GM21423 (cell line): ENCODE data around the gene OSBP2.

Experiments used
- ATAC-seq: cut with Tn5 transposase; IDR thresholded peaks from one replicate; pipeline ENCODE4 v1.9.1; 2021; ENCODE audit warnings: mild to moderate bottlenecking, moderate library complexity; ENCODE audit not compliant: unreplicated experiment

The OSBP2 gene

DNA sequence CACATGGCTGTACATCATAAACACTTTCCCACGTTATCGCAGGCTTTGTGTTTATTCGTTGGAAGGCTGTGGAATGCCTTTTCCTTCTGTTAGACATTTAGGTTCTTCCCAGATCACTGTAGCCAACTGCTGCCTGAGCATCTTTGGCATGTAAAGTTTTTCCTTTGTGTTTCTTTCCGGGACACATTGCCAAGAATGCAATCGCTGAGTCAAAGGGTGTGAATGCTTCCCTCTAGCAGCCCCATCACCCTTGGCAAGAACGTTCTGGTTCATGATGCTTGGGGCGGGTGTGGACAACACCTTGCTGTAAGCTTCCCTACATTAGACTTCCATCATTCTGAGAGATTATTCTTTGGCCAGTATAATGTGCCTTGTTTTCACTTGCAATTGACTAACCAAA lies 136.2 kb downstream of the OSBP2 start:
- no peak for ATAC-seq

DNA sequence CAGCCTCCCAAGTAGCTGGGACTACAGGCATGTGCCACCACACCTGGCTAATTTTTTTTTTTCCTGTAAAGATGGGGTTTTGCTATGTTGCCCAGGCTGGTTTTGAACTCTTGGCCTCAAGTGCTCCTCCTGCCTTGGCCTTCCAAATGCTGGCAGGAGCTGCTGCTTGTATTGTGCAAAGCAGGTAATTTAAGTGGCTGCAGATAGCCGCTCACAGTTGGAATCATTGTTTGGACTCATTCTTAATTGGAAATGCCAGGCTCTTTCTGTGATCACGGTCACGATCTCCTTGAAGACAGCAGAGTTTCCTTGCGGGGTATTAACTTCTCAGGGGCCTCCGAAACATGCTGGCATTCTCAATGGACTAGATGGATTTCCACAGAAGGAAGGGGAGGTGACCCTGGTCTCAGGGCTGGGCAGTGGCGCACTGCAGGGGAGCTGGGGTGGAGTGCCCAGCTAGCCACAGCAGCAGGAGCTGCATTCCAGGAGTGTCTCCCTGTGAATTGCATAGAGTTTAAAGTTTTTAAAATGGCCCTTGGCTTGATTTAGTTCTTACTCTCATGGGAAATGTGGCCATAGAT lies 137.8 kb downstream of the OSBP2 start:
- ATAC-seq, result no peak

DNA sequence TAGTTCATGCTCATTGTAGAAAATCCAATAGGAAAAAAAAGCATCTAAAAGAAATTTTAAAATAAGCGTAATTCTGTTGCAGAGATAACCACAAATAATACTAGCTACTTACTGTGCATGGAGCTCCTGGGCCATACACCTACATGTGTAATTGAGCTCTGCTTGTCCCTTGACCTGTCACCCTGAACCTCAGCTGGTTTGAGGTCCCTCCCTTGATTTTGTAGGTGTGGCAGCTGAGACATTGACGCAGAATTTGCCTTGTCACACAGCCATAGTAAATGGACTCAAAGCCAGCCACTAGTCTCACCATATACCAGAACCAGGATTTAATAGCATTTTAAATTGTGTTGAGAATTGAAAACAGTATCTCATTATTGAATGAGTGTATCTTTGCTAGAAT lies 138.6 kb downstream of the OSBP2 start:
- no peak for ATAC-seq

DNA sequence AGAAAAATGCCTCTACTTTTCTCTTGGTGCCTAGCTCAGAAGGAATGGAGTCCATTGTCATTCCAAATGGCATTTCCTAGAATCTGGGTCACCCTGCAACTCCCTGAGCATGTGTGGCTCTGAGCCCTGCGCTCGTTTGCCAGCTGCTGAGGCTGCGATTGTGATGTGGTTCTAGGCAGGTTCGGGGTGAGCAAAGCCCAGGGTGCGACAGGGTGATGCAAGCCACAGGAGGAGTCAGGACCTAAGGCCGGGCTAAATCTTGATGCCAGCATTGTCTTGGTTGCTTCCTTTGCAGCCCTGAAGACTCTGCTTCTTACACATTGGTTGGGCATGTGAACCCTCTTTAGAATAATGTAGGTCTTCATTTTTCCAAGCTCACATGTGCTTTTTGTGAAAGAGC lies 142.9 kb downstream of the OSBP2 start:
- no peak for ATAC-seq

DNA sequence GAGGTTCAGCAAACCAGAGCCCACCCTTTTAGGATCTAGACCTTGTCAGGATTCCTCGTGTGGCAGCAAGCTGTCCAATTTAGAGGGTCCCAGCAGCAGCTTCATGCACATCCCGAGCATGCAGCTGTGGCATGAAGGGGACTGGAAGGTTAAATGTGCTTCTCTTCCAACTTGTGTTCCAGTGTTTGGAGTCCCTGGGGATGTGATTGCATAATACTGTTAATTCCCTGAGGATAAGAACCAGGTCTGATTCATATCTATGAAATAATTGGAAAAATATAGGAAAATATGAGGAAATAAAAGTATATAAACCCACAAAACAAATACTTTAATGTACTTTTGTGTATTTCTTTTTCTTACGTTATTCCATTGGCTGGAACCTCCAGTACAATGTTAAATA lies 143.4 kb downstream of the OSBP2 start:
- no peak for ATAC-seq

DNA sequence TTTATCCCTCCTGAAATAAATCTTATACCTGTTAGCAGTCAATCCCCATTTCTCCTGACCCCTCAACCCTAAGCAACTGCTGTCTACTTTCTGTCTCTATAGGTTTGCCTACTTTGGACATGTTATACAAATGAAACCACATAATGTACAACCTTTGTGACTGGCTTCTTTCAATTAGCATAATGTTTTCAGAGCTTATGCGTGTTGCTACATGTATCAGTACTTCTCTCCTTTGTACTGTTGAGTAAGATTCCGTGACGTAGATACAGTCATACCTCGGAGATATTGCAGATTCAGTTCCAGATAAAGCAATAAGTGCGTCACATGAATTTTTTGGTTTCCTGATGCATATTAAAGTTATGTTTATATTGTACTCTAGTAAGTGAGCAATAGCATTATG lies 146.6 kb downstream of the OSBP2 start:
- no peak for ATAC-seq

DNA sequence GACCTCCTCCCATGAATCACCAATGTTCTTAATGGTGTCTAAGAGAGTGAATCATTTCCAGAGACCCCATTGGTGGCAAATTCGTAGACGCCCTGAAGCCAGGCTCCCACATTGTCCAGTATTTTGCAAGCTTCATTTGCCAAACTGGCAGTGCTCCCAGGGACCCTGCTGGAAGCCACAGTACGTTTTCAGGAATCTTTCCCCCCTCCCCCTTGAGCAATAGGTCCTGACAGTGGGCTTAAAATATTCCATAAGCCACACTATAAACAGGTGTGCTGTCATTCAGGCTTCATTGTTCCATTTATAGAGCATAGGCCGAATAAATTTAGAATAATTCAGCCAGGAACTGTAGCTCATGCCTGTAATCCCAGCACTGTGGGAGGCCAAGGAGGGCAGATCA lies 148.6 kb downstream of the OSBP2 start:
- ATAC-seq, result no peak

DNA sequence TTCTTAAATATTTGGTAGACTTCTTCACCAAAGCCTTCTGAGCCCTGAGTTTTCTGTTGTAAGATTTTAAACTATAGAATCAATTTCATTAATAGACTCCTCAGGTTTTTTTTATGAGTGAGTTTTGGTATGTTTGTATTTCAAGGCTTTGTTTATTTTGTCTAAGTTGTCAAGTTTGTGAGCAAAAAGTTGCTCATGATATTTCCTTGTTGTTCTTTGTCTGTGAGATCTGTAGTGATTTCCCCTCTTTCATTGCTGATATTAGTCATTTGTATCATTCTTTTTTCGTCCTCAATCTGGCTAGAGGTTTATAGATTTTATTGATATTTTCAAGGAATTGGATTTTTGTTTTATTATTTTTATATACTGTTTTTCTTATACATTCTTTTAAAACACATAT lies 152.9 kb downstream of the OSBP2 start:
- no peak for ATAC-seq

DNA sequence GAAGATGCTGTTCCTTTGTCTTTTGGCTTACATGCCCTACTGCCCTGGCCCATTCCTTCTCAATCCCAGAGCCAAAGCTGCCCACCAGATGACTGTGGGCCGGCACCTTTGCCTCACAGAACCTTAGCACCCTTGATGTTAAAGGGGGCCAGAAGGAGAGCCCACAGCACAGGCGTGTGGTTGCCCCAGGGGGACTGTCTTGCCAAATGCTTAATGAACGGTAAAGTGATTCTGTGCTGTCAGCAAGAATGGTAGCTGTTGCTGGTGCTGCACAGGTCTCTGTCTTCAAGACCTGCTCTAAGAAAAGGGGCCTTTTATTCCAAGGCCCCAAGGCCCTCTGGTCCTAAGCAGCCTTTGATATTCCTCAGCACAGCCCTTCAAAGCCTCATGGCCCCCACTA lies 160.6 kb downstream of the OSBP2 start:
- no peak for ATAC-seq

DNA sequence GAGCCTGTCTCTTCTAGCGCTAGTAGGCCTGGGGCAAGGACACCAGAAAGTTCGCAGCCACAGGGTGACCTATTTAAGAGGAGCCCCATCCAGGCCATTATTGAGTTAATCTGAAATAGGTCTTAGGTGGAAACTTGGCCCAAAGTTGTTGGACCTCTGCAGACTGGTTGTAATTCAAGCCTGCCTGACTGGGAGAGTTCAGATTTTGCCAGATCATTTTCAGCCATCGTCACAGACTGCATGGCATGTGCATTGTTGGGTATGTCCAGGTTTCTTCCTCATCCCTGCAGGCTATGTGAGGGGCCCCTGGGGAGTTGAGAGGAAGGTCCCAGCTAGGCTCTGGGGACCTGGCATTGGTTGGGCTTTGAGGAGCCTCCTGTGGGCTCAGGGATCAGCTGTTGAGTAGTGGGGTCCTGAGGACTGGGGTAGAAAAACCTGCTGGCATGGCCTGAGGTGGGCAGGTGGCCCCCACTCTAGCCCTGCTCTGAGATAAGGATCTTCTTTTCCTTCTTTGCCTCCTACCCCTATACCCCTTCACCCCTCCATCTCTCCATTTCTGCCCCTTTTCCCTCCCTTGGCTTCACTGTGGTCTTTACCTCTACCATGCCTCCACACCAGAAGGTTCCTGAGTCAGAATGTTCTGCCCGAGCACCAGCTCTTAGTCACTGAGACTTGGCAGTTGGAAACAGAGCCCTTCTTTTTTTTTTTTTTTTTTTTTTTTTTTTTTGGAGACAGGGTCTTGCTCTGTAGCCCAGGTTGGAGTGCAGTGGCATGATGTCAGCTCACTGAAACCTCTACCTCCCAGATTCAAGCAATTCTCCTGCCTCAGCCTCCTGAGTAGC lies 161.2 kb downstream of the OSBP2 start:
- ATAC-seq, result no peak

DNA sequence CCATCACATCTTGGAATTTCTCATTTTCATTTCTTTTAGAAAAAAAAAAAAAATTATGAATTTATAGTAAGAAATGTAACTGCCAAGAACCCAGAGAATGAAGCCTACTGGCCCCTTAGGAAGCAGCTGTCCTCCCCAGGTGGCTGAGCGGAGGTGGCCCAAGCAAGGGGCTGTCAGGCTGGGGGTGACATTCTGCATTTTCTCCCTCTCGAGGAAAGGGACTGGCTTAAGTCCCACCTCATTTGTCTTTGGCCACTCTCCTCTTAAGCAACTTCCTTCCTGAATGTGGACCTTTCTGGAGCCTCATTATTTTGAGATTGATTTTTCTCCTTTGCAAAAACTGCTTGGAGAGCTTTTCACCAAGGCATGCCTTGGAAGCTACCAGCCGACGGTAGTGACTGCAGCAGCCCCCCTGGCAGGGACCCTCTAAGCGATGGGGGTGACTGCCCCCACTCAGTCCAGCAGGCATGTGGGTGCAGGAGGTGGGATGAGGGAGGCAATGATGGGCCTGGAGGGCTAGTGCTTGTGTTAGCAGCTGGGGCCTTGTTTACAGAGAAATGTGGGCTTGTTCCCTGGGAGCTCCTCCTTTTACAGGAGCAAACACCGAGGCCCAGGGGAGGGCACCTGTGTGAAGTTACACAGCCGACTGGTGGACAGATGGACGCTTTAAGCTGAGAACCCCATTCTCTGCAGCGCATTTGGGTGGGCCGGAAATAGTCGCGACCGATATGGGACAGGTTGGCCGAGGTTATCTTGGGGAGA lies 162.2 kb downstream of the OSBP2 start:
- no peak for ATAC-seq

DNA sequence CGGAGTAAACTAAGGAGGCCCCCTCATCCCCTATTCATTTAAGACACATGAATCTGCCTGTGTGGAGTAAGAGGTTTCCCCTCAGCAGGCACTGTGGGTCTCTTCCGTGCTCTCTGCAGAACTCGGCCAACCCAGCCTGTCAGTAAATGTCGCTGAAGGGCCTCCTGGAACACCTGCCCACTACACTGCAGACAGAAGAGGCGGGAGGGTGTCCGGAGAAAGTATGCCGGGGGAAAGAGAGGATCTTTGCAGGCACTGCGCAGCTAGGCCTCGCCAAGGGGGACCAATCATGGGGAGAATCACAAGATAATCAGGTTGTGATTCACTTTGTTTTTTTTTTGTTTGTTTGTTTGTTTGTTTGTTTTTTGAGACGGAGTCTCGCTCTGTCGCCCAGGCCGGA lies 163.1 kb downstream of the OSBP2 start:
- ATAC-seq, result no peak

DNA sequence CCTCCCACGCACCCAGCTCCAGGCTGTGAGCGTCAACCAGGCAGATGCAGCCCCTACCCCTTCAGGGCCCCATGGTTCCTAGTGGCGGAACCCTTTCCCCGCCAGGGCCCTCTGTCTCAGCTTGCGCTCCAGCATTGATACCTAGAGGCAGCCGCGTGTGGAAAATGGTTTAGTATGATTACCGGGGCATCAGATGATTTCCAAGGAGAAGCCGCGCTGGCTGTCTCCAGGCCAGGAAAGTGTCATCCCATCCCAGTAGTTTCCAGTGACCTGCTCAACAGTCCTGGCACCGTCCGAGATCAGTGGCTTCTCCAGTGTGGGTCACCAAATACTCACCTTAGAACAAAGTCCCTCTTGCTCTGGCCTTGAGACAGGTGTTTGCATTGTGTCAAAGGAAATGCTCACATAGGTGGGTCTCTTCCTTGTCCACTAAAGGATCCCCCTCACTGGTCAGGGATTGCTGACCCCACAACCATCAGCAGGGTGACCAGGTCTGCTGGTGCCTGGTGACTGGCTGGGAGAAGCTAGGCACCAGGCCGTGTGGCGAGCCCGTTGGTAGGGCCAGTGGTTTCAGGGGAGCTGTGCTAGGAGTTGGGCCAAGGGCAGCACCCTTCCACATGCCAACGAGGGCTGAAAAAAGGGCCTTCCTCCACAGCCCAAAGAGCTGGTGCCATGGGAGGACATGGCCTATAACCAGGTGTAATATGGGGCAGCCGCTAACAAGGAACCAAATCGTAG lies 164.5 kb downstream of the OSBP2 start:
- ATAC-seq, result no peak

DNA sequence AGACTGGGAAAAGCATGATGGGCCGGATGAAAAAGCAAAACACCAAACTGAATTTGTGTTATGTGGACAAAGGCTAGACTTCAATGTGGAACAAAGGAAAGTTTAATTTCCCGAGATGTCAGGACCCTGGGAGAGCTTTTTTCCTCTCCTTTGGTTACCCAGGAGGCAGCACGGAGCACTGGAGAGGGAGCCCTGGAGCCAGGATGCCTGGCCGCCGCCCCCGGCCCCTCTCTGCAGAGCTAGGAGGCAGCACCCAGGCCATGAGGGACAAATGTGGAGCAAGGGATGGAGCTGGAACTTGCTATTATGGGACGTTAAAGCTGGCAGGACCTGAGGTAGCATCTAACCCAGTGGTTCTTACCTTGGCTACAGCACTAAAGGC lies 165.0 kb downstream of the OSBP2 start:
- ATAC-seq, result no peak

DNA sequence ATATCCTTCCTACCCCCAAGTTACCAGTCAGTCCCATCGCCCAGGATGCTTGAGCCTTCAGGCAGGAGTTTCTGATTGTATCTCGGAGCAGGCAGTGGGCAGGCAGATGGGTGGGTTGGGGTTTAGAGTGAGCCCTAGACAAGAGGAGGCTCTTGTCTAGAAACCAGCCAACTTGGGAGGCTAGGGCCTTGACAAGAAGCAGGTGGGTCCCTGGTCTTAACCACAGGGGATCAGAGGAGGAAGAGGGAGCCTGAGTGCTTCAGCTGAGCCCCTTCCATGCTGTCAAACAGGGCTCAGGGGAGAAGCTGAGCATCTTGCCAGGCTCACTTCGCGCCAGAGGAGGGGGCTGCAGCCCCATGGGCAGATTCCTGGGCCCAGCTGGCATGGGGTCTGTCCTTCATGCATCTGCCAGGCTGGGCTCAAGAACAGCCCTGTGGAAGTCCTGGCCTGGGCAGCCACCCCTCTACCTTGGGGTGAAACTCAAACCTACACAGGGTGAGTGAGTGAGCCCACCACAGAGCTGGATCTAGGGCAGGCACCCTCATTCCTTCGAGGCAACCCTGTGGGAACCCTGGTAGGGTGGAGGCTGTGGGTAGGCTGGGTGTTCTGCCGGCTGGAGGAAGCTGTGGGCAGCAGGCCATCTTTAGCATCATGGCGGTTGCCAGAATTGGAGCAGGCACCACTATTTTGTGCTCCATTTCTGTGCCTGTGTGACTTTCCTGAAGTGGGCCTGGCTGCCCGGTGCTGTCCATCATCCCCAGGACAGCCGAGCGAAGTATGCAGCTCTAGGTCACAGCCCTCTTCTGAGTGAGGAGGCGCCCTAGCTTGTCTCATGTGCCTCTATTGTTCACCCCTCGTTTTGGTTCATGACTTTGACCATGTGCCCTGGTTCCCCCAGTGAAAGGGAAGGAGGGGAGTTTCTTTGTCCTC lies 165.8 kb downstream of the OSBP2 start:
- no peak for ATAC-seq

DNA sequence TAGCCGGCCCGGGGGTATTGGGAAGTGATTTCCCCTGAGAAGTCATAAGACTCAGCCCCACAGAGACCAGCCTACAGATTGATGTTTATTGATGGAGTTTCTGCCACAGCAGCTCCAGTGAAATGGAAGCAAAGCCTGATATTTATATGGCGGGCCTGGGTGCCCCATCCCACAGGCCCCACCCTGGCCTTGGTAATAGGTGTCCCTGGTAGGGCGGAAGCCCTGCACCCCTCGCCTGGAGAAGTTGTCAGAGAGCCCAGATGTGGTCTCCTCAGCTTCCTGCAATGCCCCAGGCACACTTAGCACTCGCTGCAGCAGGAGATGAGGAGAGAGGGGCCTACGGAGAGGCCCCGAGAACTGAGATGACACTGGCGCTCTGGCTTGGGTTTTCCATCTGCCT lies 166.5 kb downstream of the OSBP2 start:
- no peak for ATAC-seq

DNA sequence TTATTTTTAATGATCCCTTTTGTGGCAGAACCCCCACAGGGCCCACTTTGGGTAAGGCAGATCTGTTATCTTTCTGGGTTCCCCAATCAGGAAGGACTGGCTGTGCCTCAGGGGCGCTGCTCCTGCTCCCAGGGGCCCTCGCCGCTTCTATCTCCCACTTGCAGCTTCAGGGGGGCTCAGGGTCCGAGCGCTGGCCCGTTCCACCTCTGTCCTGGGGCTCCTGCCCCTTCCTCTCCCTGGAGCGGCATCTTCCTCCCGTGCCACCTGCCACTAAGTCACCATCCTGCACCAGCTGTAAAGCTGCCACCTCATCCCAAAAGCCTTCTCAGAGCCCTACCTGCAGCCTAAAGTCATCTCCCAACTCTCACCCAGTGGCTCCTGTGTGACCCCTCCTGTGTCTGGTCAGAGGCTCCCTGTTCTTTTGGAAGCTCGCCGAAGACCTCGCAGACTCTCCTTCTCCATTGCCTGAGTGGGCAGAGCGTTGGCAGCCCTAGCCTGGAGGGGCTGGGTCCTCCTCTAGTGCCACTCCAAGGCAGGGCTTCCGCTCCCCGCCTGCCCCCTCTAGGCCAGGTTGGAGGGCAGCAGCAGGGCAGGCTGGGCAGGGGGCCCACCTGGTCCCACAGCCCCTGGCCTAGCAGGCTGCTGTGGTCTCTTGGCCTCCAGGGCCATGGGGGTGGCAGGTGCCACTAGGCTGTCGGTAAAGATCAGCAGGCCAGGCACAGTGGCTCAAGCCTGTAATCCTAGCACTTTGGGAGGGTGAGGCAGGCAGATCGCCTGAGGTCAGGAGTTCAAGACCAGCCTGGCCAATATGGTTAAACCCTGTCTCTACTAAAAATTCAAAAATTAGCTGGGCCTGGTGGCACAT lies 167.2 kb downstream of the OSBP2 start:
- no peak for ATAC-seq

DNA sequence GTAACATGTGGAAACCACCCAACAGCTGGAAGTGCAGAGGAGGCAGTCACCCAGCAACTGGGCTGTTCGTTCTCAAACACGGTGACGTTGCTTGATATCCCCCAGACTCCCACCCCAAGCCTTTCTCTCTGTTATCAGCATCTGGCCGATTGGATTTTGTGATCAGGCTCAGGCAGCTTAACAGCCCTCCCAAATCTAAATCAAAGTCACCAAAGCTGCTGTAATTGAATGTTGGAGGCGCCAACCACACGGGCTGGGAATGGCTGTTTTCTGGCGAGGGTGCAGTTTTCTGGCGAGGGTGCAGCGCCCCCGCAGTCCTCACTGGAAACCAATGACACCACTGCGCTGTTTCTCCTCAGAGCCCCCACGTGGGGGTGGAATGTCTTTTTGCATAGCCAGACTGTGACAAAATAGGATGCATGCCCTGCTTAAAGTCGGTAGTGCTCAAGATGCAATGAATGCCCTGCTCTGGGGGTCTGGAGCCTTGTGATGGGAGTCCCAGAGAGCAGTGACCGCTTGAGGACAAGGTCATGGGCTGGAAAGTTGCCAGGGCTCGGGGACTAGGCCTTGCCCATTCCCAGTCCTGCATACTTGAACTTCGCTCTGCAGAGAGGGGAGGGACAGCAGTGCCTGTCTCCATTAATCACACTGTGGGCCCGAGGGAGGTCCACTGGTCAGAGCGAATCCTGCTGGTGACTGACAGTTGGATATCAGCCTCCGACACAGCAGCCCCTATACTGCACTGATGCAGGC lies 168.6 kb downstream of the OSBP2 start:
- no peak for ATAC-seq
